Vein endothelial cell (primary cell): ENCODE measurements around the gene AMER2. TPM values are rescaled to one million over a fixed set of nuclear protein-coding genes. Genes with fewer than 3 reads are reported as not detected.

Source experiments
- small RNA-seq: library from RNA; depleted of rRNA; stranded (forward); fragments of <200 nt; gene quantifications from one replicate; pipeline ENCODE3, GENCODE V24; 2012
- total RNA-seq: library from RNA; depleted of rRNA; stranded (reverse); fragments of >200 nt; gene quantifications from 2 replicates; pipeline ENCODE4 v1.2.3, GENCODE V29; 2012

Gene AMER2
- total RNA-seq = not detected in 2 replicates

GRCh38 chr13:25171517-25172302, at the start of gene AMER2:
TSS of gene AMER2 (minus strand) at chr13:25172288. CDS start at chr13:25171619, 669 bp downstream.

Small RNAs within 50 kb of the gene (small RNA-seq; reads per million reads assigned to genes)
- gene AL359757.1 (not detected), gene AL359757.2 (not detected)

Other genes starting within 250 kb of the AMER2 start
- gene PABPC3, start 76.2 kb downstream of the AMER2 start, total RNA-seq = under 0.01 and 0.10 TPM in 2 replicates
- gene MTMR6, start 115.2 kb upstream of the AMER2 start, total RNA-seq = 28.7 and 36.6 TPM in 2 replicates
- 50.6 and 69.3 TPM in 2 replicates for gene NUP58, start 129.3 kb upstream of the AMER2 start, total RNA-seq
- gene ATP8A2, start 199.7 kb upstream of the AMER2 start, total RNA-seq = under 0.01 and 0.10 TPM in 2 replicates